ENCODE results near the gene IQGAP2.
A peak's percentile ranks its signal among the peaks of the same experiment; 100 is the strongest.
"Not testable (repeated sequence)": the region's sequence is repeated elsewhere in the genome, so short reads cannot be mapped to it uniquely, and the experiment has no call there.

Gene IQGAP2

GRCh38 chr5:76728965-76729364 lies 325.9 kb downstream of the IQGAP2 start:
- Histone ChIP-seq H3K4me3 (no peak overlapping the region), H3K27ac (no peak overlapping the region), H3K9me3 (ENCODE audit: low read depth, low read length) (no peaks in the 10 kb centered on the region), H3K36me3 (ENCODE audit: insufficient read depth, low read length) (peaks cover 67% of the 10 kb centered on the region), H3K9ac (ENCODE audit: insufficient read length) (no peak overlapping the region)
- TF ChIP-seq EZH2 (IDR thresholded peaks at IDR 0.05) (no peak), POLR2AphosphoS5 (IDR thresholded peaks at IDR 0.05; ENCODE audit: borderline replicate concordance, low read depth, low read length) (no peak), FOXP2 (optimal IDR thresholded peaks at IDR 0.05; ENCODE audit: control extremely low read depth, extremely low read length, insufficient read depth) (no peak)
- DNase-seq (ENCODE audit: low read depth, low spot score): no peak

- H3K27ac ChIP-seq: no peak overlapping the region
- no peak overlapping the region for H3K9ac ChIP-seq (ENCODE audit: insufficient read length)
- TF ChIP-seq POLR2AphosphoS5 (IDR thresholded peaks at IDR 0.05; ENCODE audit: borderline replicate concordance, low read depth, low read length) (no peak), EZH2 (IDR thresholded peaks at IDR 0.05) (no peak), FOXP2 (optimal IDR thresholded peaks at IDR 0.05; ENCODE audit: control extremely low read depth, extremely low read length, insufficient read depth) (no peak)
- no peak overlapping the region for H3K4me3 ChIP-seq
- DNase-seq (ENCODE audit: low read depth, low spot score): no peak
- H3K9me3 ChIP-seq (ENCODE audit: low read depth, low read length): no peaks in the 10 kb centered on the region
- peaks cover 72% of the 10 kb centered on the region for H3K36me3 ChIP-seq (ENCODE audit: insufficient read depth, low read length)
Measured at GRCh38 chr5:76729373-76730290, 326.5 kb downstream of the IQGAP2 start.

GRCh38 chr5:76732405-76733048 lies 329.4 kb downstream of the IQGAP2 start:
- Histone ChIP-seq H3K9ac (ENCODE audit: insufficient read length) (no peak overlapping the region), H3K4me3 (no peak overlapping the region), H3K27ac (no peak overlapping the region), H3K9me3 (ENCODE audit: low read depth, low read length) (no peaks in the 10 kb centered on the region), H3K36me3 (ENCODE audit: insufficient read depth, low read length) (peaks cover 55% of the 10 kb centered on the region)
- no peak for TF ChIP-seq FOXP2 (optimal IDR thresholded peaks at IDR 0.05; ENCODE audit: control extremely low read depth, extremely low read length, insufficient read depth)
- TF ChIP-seq POLR2AphosphoS5 (IDR thresholded peaks at IDR 0.05; ENCODE audit: borderline replicate concordance, low read depth, low read length): no peak
- no peak for TF ChIP-seq EZH2 (IDR thresholded peaks at IDR 0.05)
- DNase-seq (ENCODE audit: low read depth, low spot score): no peak

GRCh38 chr5:76733049-76733417 lies 329.9 kb downstream of the IQGAP2 start:
- no peak overlapping the region for H3K4me3 ChIP-seq
- no peak overlapping the region for H3K27ac ChIP-seq
- H3K36me3 ChIP-seq (ENCODE audit: insufficient read depth, low read length): peaks cover 55% of the 10 kb centered on the region
- H3K9me3 ChIP-seq (ENCODE audit: low read depth, low read length): no peaks in the 10 kb centered on the region
- H3K9ac ChIP-seq (ENCODE audit: insufficient read length): no peak overlapping the region
- no peak for TF ChIP-seq EZH2 (IDR thresholded peaks at IDR 0.05)
- no peak for TF ChIP-seq FOXP2 (optimal IDR thresholded peaks at IDR 0.05; ENCODE audit: control extremely low read depth, extremely low read length, insufficient read depth)
- TF ChIP-seq POLR2AphosphoS5 (IDR thresholded peaks at IDR 0.05; ENCODE audit: borderline replicate concordance, low read depth, low read length): no peak
- no peak for DNase-seq (ENCODE audit: low read depth, low spot score)

- no peak overlapping the region for H3K9ac ChIP-seq (ENCODE audit: insufficient read length)
- no peak overlapping the region for H3K4me3 ChIP-seq
- no peaks in the 10 kb centered on the region for H3K9me3 ChIP-seq (ENCODE audit: low read depth, low read length)
- no peak for DNase-seq (ENCODE audit: low read depth, low spot score)
- H3K36me3 ChIP-seq (ENCODE audit: insufficient read depth, low read length): peaks cover 28% of the 10 kb centered on the region
- H3K27ac ChIP-seq: 0 out of 2 replicates have a peak overlapping the region, but pooled peaks have one; percentile 32
- no peak for TF ChIP-seq POLR2AphosphoS5 (IDR thresholded peaks at IDR 0.05; ENCODE audit: borderline replicate concordance, low read depth, low read length)
- no peak for TF ChIP-seq FOXP2 (optimal IDR thresholded peaks at IDR 0.05; ENCODE audit: control extremely low read depth, extremely low read length, insufficient read depth)
- no peak for TF ChIP-seq EZH2 (IDR thresholded peaks at IDR 0.05)
Measured at GRCh38 chr5:76735762-76736545, 332.9 kb downstream of the IQGAP2 start.

- TF ChIP-seq POLR2AphosphoS5 (IDR thresholded peaks at IDR 0.05; ENCODE audit: borderline replicate concordance, low read depth, low read length) (no peak), EZH2 (IDR thresholded peaks at IDR 0.05) (no peak), FOXP2 (optimal IDR thresholded peaks at IDR 0.05; ENCODE audit: control extremely low read depth, extremely low read length, insufficient read depth) (no peak)
- H3K9me3 ChIP-seq (ENCODE audit: low read depth, low read length): no peaks in the 10 kb centered on the region
- no peak overlapping the region for H3K9ac ChIP-seq (ENCODE audit: insufficient read length)
- H3K4me3 ChIP-seq: no peak overlapping the region
- no peak for DNase-seq (ENCODE audit: low read depth, low spot score)
- no peak overlapping the region for H3K27ac ChIP-seq
- peaks cover 25% of the 10 kb centered on the region for H3K36me3 ChIP-seq (ENCODE audit: insufficient read depth, low read length)
Measured at GRCh38 chr5:76736679-76737556, 333.8 kb downstream of the IQGAP2 start.

GRCh38 chr5:76737846-76738245 lies 334.8 kb downstream of the IQGAP2 start:
- Histone ChIP-seq H3K27ac (no peak overlapping the region), H3K4me3 (no peak overlapping the region), H3K9me3 (ENCODE audit: low read depth, low read length) (no peaks in the 10 kb centered on the region), H3K9ac (ENCODE audit: insufficient read length) (no peak overlapping the region), H3K36me3 (ENCODE audit: insufficient read depth, low read length) (peaks cover 16% of the 10 kb centered on the region)
- no peak for TF ChIP-seq FOXP2 (optimal IDR thresholded peaks at IDR 0.05; ENCODE audit: control extremely low read depth, extremely low read length, insufficient read depth)
- TF ChIP-seq EZH2 (IDR thresholded peaks at IDR 0.05): no peak
- no peak for TF ChIP-seq POLR2AphosphoS5 (IDR thresholded peaks at IDR 0.05; ENCODE audit: borderline replicate concordance, low read depth, low read length)
- DNase-seq (ENCODE audit: low read depth, low spot score): no peak

GRCh38 chr5:76741506-76741905 lies 338.4 kb downstream of the IQGAP2 start:
- H3K9ac ChIP-seq (ENCODE audit: insufficient read length); DNase-seq (ENCODE audit: low read depth, low spot score); H3K4me3 ChIP-seq; H3K36me3 ChIP-seq (ENCODE audit: insufficient read depth, low read length); H3K9me3 ChIP-seq (ENCODE audit: low read depth, low read length); H3K27ac ChIP-seq: not testable (repeated sequence)
